HG03060 (cell line): Measurements from ENCODE around the gene DLL3.

Source experiments
- ATAC-seq: cut with Tn5 transposase; IDR thresholded peaks from one replicate; pipeline ENCODE4 v1.9.1; 2021; ENCODE audit warnings: low read depth, moderate number of reproducible peaks; ENCODE audit not compliant: unreplicated experiment

The DLL3 gene

GRCh38 chr19:39550197-39550596 lies 51.5 kb downstream of the DLL3 start:
- no peak for ATAC-seq

- ATAC-seq = no peak
Observed at GRCh38 chr19:39553082-39553652, 54.4 kb downstream of the DLL3 start.

DNA sequence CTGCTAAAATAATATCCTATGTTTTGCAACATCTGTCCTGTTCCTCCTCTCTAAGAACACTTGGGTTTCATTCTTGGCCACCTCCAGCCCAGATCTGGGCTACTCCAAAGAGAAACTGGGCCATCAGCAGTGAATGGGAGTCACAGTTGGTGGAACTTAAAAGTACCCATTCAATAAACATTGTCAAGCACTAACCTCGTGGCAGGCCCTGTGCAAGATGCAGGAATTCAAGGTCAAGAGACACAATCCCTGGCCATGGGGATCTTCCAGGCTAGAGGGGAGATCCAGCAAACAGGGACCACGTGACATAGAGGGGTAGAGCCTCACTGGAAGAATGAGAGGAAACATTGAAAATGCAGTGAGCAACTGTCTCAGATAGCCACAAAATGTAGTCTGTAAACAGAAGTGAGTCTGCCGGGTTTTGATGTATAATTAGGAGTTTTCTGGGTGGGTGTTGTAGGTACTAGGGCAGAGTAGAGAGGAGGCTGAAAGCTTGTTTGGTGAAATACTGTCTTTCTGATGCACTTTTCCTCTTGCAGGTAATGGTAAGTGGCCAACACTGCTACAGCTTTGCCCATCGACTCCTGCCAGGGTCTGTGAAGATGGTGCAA lies 56.1 kb downstream of the DLL3 start:
- no peak for ATAC-seq

GRCh38 chr19:39555883-39556282 lies 57.1 kb downstream of the DLL3 start:
- no peak for ATAC-seq
